Nephron (organoid): ENCODE measurements around the gene FOXK1.

Experiments used
- H3K27ac Mint-ChIP-seq, 3 experiments: 2 replicates each; pipeline ENCODE4 v1.8.0; 2020; ENCODE audit warnings: mixed read lengths in 3 of 3, mild to moderate bottlenecking in 2 of 3, moderate library complexity in 1 of 3
- H3K27me3 Mint-ChIP-seq: 2 replicates; pipeline ENCODE4 v1.8.0; 2021; ENCODE audit warnings: low read depth, mild to moderate bottlenecking, moderate library complexity, mixed read lengths
- H3K36me3 Mint-ChIP-seq: 2 replicates; pipeline ENCODE4 v1.8.0; 2020; ENCODE audit warnings: low read depth, mixed read lengths
- H3K4me1 Mint-ChIP-seq: 2 replicates; pipeline ENCODE4 v1.8.0; 2020; ENCODE audit warnings: mixed read lengths
- H3K4me3 Mint-ChIP-seq, 3 experiments: 2 replicates each; pipeline ENCODE4 v1.8.0; 2020; ENCODE audit warnings: mild to moderate bottlenecking in 3 of 3, mixed read lengths in 3 of 3, moderate library complexity in 2 of 3
- H3K9me3 Mint-ChIP-seq: 2 replicates; pipeline ENCODE4 v1.8.0; 2020; ENCODE audit warnings: mixed read lengths
- CTCF ChIP-seq, 3 experiments: fragments of 200-600 bp; sonication (generic); IDR thresholded peaks; one replicate each; pipeline ENCODE4 v1.5.0; 2021; ENCODE audit warnings: antibody characterized with exemption in 3 of 3; ENCODE audit not compliant: unreplicated experiment in 3 of 3

FOXK1 gene

GRCh38 chr7:4803397-4804241 is 121.5 kb downstream of the FOXK1 start:
- no peaks in the 10 kb centered on the region for H3K9me3 Mint-ChIP-seq
- no peak overlapping the region for H3K4me3 Mint-ChIP-seq
- TF ChIP-seq CTCF (IDR thresholded peaks at IDR 0.05; ENCODE audit: unreplicated experiment in 3 of 3): no peak
- no peaks in the 10 kb centered on the region for H3K4me1 Mint-ChIP-seq
- no peaks in the 10 kb centered on the region for H3K36me3 Mint-ChIP-seq
- peaks cover 29% of the 10 kb centered on the region for H3K27me3 Mint-ChIP-seq
- H3K27ac Mint-ChIP-seq: peak overlapping the region in 2 of 3 experiments; percentile 28

GRCh38 chr7:4805110-4805983 is 123.3 kb downstream of the FOXK1 start:
- no peaks in the 10 kb centered on the region for H3K36me3 Mint-ChIP-seq
- no peak overlapping the region for H3K4me3 Mint-ChIP-seq
- no peak overlapping the region for H3K27ac Mint-ChIP-seq
- no peaks in the 10 kb centered on the region for H3K4me1 Mint-ChIP-seq
- H3K9me3 Mint-ChIP-seq: no peaks in the 10 kb centered on the region
- H3K27me3 Mint-ChIP-seq: peaks cover 33% of the 10 kb centered on the region
- no peak for TF ChIP-seq CTCF (IDR thresholded peaks at IDR 0.05; ENCODE audit: unreplicated experiment in 3 of 3)

- Mint-ChIP-seq H3K36me3 (no peaks in the 10 kb centered on the region), H3K9me3 (no peaks in the 10 kb centered on the region), H3K4me1 (no peaks in the 10 kb centered on the region), H3K4me3 (no peak overlapping the region), H3K27me3 (peaks cover 31% of the 10 kb centered on the region), H3K27ac (no peak overlapping the region)
- no peak for TF ChIP-seq CTCF (IDR thresholded peaks at IDR 0.05; ENCODE audit: unreplicated experiment in 3 of 3)
These were observed 123.8 kb downstream of the FOXK1 start for GRCh38 chr7:4805984-4806300.

- H3K4me1 Mint-ChIP-seq: no peaks in the 10 kb centered on the region
- H3K27me3 Mint-ChIP-seq: peaks cover 27% of the 10 kb centered on the region
- H3K9me3 Mint-ChIP-seq: no peaks in the 10 kb centered on the region
- H3K4me3 Mint-ChIP-seq: no peak overlapping the region
- TF ChIP-seq CTCF (IDR thresholded peaks at IDR 0.05; ENCODE audit: unreplicated experiment in 3 of 3): no peak
- H3K36me3 Mint-ChIP-seq: no peaks in the 10 kb centered on the region
- no peak overlapping the region for H3K27ac Mint-ChIP-seq
These were observed 125.0 kb downstream of the FOXK1 start for GRCh38 chr7:4806983-4807597.

GRCh38 chr7:4807598-4808016 is 125.5 kb downstream of the FOXK1 start:
- Mint-ChIP-seq H3K36me3 (peaks cover 2% of the 10 kb centered on the region), H3K27me3 (peaks cover 27% of the 10 kb centered on the region), H3K4me3 (no peak overlapping the region), H3K27ac (no peak overlapping the region), H3K4me1 (no peaks in the 10 kb centered on the region), H3K9me3 (no peaks in the 10 kb centered on the region)
- no peak for TF ChIP-seq CTCF (IDR thresholded peaks at IDR 0.05; ENCODE audit: unreplicated experiment in 3 of 3)
